ENCODE data around the gene SNAPC4.
"Not testable (repeated sequence)": the region's sequence is repeated elsewhere in the genome, so short reads cannot be mapped to it uniquely, and the experiment has no call there.

Gene SNAPC4

DNA sequence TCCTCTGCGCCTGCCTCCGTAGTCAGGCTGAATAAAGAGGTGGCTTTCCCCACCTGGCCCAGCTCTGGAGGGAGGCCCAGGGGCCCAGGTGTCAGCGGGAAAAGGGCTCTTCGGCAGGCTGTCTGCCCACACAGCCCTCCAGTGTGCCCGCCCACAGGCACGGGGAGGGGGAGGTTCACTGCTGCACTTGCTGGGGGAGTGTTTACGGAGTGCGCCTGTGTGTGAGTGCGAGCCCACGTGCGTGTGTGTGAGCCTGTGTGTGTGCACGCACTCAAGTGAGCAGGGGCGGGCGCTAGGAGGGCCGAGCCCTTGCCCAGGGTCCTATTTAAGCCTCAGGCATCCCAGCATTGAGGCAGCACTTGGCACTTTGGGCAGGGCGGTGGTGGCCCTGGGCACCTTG is 47.3 kb downstream of the SNAPC4 start:
- DNase-seq: no peak

DNA sequence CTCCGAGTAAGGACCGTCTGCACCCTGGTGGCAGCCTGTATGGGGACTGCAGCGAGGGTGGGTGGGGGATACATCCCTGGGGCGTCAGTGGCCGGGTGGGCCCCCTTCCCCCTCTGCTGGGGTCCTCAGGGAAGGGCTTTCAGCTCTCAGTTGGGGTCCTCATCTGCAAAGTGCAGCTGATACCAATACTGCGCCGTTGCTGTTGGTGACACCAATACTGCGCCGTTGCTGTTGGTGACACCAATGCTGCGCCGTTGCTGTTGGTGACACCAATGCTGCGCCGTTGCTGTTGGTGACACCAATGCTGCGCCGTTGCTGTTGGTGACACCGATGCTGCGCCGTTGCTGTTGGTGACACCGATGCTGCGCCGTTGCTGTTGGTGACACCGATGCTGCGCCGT is 48.1 kb downstream of the SNAPC4 start:
- not testable (repeated sequence) for DNase-seq

DNA sequence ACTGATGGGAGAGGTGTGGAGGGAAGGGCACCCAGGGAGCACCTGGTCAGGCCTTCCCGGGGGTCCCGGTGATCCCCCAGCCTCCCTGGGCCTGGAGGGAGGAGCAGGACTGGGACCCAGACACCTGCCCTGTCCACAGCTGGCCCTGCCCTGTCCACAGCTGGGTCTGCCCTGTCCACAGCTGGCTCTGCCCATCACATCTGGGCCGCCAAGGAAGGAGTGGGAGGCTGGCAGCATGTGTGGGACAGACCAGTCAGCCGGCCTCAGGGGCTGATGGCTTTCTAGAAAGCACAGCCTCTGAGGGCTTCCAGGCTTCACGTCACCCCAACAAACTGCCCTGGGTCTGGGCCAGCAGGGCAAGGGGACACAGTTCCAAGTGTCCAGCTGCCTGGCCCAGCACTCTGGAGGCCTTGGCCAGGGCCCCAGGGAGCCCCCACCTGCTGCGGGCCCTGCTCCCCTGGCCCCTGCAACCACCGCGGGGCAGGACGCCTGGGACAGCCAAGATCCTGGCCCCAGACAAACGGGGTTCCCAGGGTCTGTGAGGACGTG is 48.6 kb downstream of the SNAPC4 start:
- DNase-seq: no peak
